Left lung (tissue), 10 donors: Measurements from ENCODE around the gene RHOB. TPM values are rescaled to one million over a fixed set of nuclear protein-coding genes. Genes with fewer than 3 reads are reported as not detected.
"Not testable (repeated sequence)": the region's sequence is repeated elsewhere in the genome, so short reads cannot be mapped to it uniquely, and the experiment has no call there.

ENCODE experiments used
- ATAC-seq: fragments of 200-7000 bp; cut with Tn5 transposase; one replicate; pipeline ENCODE4 v1.9.1; 2020; ENCODE audit warnings: moderate library complexity
- DNase-seq, 4 donors: peaks; one replicate each; pipeline ENCODE4 v3.0.0-alpha.2; 2013 to 2020
- H3K27ac ChIP-seq, 2 donors: fragments of 200-600 bp; sonication (generic) in 1 of 2; one replicate each; pipeline versions ENCODE4 v1.5.0 to v1.8.0; 2020 to 2021
- H3K27me3 ChIP-seq, 2 donors: fragments of 200-600 bp; sonication (generic) in 1 of 2; one replicate each; pipeline versions ENCODE4 v1.5.0 to v1.8.0; 2020 to 2021
- H3K36me3 ChIP-seq, 2 donors: fragments of 200-600 bp; sonication (generic) in 1 of 2; one replicate each; pipeline versions ENCODE4 v1.5.0 to v1.8.0; 2020 to 2021
- H3K4me1 ChIP-seq, 2 donors: fragments of 200-600 bp; one replicate each; pipeline ENCODE4 v1.8.0; 2021
- H3K4me3 ChIP-seq, 2 donors: fragments of 200-600 bp; sonication (generic) in 1 of 2; one replicate each; pipeline versions ENCODE4 v1.5.0 to v1.8.0; 2020 to 2021; ENCODE audit warnings: mild to moderate bottlenecking in 1 of 2
- H3K9me3 ChIP-seq, 2 donors: fragments of 200-600 bp; sonication (generic) in 1 of 2; one replicate each; pipeline versions ENCODE4 v1.5.0 to v1.8.0; 2020 to 2021
- intact Hi-C, 2 donors: fragments of 100-400 bp; cut with DNase I; formaldehyde crosslinking; loops; one replicate each; pipeline versions ENCODE4 v1.11.2 to v1.14.2; 2022
- polyA plus RNA-seq, 6 donors: library from polyadenylated mRNA; unstranded; fragments of 120-200 nt; gene quantifications; one replicate each; pipeline ENCODE4 v1.2.1, GENCODE V29; 2013; ENCODE audit not compliant: insufficient read length in 6 of 6
- total RNA-seq, 2 donors: library from RNA; stranded (reverse); fragmentation: NEBNext Ultra II Directional; extraction: Animal tissue kit (Norgen Biotek cat#: 25700); gene quantifications; one replicate each; pipeline ENCODE4 v1.2.1, GENCODE V29; 2021
- TF ChIP-seq, protein P1 (sequence below), 2 donors: fragments of 200-600 bp; sonication (generic) in 1 of 2; IDR thresholded peaks; one replicate each; pipeline versions ENCODE4 v1.5.0 to v1.8.0; 2021; ENCODE audit warnings: antibody characterized with exemption in 2 of 2
- donor health status: DM: no; HTN: yes; CAD: no.
- donor health status: DM: no; HTN: no; CAD: no.

Gene RHOB
- total and polyA plus RNA-seq, 8 donors = 54.0 to 172 (median 101) TPM

DNA sequence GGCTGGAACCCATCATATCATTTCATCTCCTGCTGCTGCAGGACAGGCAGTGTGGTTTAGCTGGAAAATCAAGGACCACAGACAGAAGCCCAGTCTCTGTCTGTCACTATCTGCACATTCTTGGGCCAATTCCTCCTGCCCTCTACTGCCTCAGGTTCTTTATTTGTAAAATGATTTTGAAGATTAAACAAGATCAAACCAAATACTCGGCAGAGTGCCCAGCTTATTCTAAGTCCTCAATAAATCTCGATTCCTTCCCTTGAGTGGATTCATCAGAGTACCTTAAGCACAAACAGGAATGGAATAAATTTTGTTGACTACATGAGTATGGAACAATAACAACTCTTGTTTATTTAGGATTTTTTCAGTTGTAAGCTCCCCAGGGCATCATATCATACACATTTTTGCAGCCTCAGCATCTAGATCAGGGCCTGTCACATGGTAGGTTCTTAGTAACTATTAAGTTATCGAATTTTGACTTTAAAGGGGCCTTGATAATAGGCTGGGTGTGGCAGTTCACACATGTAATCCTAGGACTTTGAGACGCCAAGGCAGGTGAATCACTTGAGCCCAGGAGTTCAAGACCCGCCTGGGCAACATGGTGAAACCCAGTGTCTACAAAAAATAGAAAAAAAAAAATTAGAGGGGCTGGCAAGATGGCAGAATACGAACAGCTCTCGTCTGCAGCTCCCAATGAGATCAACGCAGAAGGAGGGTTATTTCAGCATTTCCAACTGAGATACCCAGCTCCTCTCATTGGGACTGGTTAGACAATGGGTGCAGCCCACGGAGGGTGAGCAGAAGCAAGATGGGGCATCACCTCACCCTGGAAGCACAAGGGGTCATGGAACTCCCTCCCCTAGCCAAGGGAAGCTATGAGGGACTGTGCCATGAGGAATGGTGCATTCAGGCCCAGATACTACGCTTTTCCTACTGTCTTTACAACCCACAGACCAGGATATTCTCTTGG, 11.1 kb downstream of the RHOB start:
- no peaks in the 10 kb centered on the region for H3K36me3 ChIP-seq
- TF ChIP-seq, protein P1, sequence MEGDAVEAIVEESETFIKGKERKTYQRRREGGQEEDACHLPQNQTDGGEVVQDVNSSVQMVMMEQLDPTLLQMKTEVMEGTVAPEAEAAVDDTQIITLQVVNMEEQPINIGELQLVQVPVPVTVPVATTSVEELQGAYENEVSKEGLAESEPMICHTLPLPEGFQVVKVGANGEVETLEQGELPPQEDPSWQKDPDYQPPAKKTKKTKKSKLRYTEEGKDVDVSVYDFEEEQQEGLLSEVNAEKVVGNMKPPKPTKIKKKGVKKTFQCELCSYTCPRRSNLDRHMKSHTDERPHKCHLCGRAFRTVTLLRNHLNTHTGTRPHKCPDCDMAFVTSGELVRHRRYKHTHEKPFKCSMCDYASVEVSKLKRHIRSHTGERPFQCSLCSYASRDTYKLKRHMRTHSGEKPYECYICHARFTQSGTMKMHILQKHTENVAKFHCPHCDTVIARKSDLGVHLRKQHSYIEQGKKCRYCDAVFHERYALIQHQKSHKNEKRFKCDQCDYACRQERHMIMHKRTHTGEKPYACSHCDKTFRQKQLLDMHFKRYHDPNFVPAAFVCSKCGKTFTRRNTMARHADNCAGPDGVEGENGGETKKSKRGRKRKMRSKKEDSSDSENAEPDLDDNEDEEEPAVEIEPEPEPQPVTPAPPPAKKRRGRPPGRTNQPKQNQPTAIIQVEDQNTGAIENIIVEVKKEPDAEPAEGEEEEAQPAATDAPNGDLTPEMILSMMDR (IDR thresholded peaks at IDR 0.05) = no peak
- no peaks in the 10 kb centered on the region for H3K27me3 ChIP-seq
- H3K27ac ChIP-seq = no peak overlapping the region
- intact Hi-C loops = no loop called here
- peak in 1 of 4 donors; percentile 10 for DNase-seq
- ATAC-seq = no peak
- H3K4me1 ChIP-seq = no peaks in the 10 kb centered on the region
- H3K4me3 ChIP-seq = no peak overlapping the region
- H3K9me3 ChIP-seq = no peaks in the 10 kb centered on the region

DNA sequence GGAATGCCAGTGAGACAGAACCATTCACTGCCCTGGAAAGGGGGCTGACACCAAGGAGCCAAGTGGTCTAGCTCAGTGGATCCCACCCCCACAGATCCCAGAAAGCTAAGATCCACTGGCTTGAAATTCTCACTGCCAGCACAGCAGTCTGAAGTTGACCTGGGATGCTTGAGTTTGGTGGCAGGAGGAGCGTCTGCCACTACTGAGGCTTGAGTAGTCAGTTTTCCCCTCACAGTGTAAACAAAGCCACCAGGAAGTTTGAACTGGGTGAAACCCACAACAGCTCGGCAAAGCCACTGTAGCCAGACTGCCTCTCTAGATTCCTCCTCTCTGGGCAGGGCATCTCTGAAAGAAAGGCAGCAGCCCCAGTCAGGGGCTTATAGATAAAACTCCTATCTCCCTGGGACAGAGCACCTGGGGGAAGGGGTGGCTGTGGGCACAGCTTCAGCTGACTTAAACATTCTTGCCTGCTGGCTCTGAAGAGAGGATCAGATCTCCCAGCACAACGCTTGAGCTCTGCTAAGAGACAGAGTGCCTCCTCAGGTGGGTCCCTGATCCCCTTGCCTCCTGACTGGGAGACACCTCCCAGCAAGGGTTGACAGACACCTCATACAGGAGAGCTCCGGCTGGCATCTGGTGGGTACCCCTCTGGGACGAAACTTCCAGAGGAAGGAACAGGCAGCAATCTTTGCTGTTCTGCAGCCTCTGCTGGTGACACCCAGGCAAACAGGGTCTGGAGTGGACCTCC, 12.0 kb downstream of the RHOB start:
- ATAC-seq (peak; percentile 45), DNase-seq (peak in 1 of 4 donors; percentile 29)
- H3K27ac ChIP-seq, intact Hi-C loops, H3K36me3 ChIP-seq, H3K4me1 ChIP-seq, H3K4me3 ChIP-seq, H3K9me3 ChIP-seq, H3K27me3 ChIP-seq: not testable (repeated sequence)

DNA sequence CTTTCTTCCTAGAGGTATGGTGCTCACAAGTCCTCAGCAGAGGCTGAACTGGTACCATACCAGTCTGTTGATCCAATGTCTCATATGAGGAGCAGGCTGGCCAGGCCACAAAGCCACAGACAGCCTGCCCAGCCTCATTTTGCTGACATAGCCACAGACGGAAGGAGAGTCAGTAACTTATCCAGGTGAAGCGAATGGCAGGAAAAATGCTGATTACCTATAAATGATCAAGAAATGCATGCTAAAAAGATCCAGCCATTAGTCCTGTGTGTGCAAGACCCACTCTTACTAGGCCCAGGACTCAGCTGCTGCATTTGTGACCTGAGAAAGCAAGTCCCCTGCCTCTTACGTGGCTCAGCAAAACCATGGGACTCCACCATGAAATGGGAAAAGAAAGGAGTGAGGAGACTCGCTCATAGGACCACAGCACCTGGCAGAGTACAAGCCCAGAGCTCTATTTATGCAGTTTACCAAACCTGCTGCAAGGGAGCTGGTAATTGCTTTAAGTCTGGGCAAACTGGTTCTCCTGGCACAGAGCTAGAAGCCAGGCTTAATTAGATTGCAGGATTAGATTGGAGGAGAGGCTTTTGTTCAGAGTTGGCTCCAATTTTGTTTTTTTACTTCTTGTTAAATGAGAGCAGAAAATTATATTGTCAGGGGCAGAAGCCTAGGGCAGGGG, 19.0 kb downstream of the RHOB start:
- intact Hi-C loops = no loop called here
- H3K27me3 ChIP-seq = no peaks in the 10 kb centered on the region
- ATAC-seq (peak; percentile 43), DNase-seq (peak in 1 of 4 donors; percentile 4)
- H3K4me1 ChIP-seq = no peaks in the 10 kb centered on the region
- H3K9me3 ChIP-seq = no peaks in the 10 kb centered on the region
- no peak overlapping the region for H3K4me3 ChIP-seq
- TF ChIP-seq, protein P1 (IDR thresholded peaks at IDR 0.05) = no peak
- H3K27ac ChIP-seq = no peak overlapping the region
- no peaks in the 10 kb centered on the region for H3K36me3 ChIP-seq

DNA sequence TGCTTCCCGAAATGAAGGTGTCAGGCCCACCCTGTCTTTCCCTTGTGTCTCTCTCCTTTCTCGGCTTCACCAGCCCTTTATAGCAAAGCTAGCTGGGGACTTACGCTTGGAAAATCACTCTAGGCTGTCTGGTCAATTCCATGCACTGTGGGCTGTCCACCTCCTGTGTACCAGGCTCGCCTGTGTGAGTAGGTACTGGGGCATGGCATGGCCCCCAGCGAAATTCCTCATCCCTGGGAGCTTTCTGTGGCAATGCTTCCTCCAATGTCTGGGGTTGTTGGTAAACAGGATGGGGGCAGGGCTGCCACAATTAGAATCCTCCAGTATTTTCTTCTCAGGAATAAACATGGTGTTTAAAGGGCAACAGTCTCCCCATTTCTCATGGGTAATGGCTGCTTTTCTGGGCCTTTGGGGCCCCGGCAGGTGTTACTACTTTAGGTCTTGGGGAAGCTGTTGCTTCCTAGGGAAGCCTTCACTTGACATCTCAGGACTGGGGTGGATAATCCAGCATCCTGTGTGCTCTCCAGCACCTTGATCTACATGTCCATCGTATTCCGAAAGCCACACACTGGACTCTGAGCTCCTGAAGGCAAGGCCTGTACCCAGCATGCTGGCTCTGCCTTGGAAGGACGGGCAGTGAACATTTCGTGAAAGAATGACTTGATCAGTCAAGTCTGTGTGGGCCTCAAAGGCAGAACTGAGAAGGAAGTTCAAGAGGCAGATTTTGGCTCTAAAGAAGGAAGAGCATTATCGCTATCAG, 21.1 kb downstream of the RHOB start:
- TF ChIP-seq, protein P1 (IDR thresholded peaks at IDR 0.05) = no peak
- Histone ChIP-seq H3K9me3 (no peaks in the 10 kb centered on the region), H3K27me3 (no peaks in the 10 kb centered on the region), H3K36me3 (no peaks in the 10 kb centered on the region), H3K4me3 (no peak overlapping the region), H3K4me1 (no peaks in the 10 kb centered on the region), H3K27ac (no peak overlapping the region)
- DNase-seq (peak in 1 of 4 donors; percentile 15), ATAC-seq (no peak)
- intact Hi-C loops = no loop called here
